ENCODE measurements around the gene SPINDOC. TPM values are rescaled to one million over a fixed set of nuclear protein-coding genes. Genes with fewer than 3 reads are reported as not detected.
A peak's percentile ranks its signal among the peaks of the same experiment; 100 is the strongest.

Gene SPINDOC
- polyA plus RNA-seq, 1 of the 3 experiments (the other 2 are of a cell fraction) = 45.0 TPM

DNA sequence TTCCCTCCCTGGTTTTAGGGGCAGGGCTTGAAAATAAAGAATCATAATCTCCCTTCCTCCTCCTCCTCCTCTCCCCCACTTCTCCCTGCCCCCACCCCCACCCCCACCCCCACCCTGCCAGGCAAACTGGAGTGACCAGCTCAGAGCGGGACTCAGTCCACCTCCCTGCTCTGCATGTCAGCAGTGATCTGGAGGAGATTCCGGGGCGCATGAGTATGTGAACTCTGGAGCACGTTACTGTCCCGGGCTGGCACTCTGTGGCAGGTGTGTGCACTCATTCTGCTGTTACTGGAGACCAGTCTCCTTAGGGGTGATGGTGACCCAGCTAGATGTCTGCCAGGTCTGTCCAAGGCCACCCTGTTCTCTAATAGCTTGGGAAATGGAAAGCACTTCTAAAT, 59.5 kb downstream of the SPINDOC start:
- Histone ChIP-seq H3K27ac (ENCODE audit: low read depth in 2 of 2, low read length in 1 of 2) (peak overlapping the region in 1 of 2 experiments; percentile 59; a peak in 1 of 4 replicates), H2AFZ (ENCODE audit: low read depth) (no peak overlapping the region), H3K27me3 (ENCODE audit: insufficient read depth) (no peaks in the 10 kb centered on the region), H3K9me3 (no peaks in the 10 kb centered on the region), H3K79me2 (ENCODE audit: insufficient read depth) (peaks cover 77% of the 10 kb centered on the region), H4K20me1 (ENCODE audit: insufficient read depth) (peaks cover 81% of the 10 kb centered on the region), H3F3A (replicated peaks; ENCODE audit: insufficient read depth) (no peaks in the 10 kb centered on the region), H3K36me3 (replicated peaks in 1 of 2; ENCODE audit: control insufficient read depth in 1 of 2, insufficient read depth in 2 of 2, low read length in 1 of 2) (no peaks in the 10 kb centered on the region), H3K4me3 (ENCODE audit: low read depth in 2 of 2, low read length in 1 of 2) (no peak overlapping the region), H3K4me2 (no peak overlapping the region), H3K9me2 (no peaks in the 10 kb centered on the region), H3K4me1 (ENCODE audit: control insufficient read depth in 1 of 2, insufficient read depth in 2 of 2, low read depth in 1 of 2, low read length in 1 of 2) (peaks cover 16 to 34% of the 10 kb centered on the region in 2 experiments; a peak in 3 of 4 replicates), H3K9ac (no peak overlapping the region)
- CTCF ChIA-PET = interaction anchor here (0.8 to 2.3 kb wide), 10 partner anchors 10 to 73 kb away, joined by 3 to 13 read pairs (median 6); no protein-coding TSS in a partner anchor
- DNase-seq = no peak
- WGBS (ENCODE audit: low lambda C conversion rate) = 80% methylated on average over 3 of the region's 5 CpGs
- TF ChIP-seq EP300 (IDR thresholded peaks at IDR 0.05; ENCODE audit: borderline replicate concordance in 1 of 2, low read depth in 1 of 2, low read length in 1 of 2) (no peak), SMC3 (IDR thresholded peaks at IDR 0.05; ENCODE audit: low read depth, low read length) (no peak), RFX5 (IDR thresholded peaks at IDR 0.05; ENCODE audit: low read length) (no peak), RXRA (IDR thresholded peaks at IDR 0.05; ENCODE audit: borderline replicate concordance, low read depth) (no peak), FOXJ3 (CRISPR knock-in tag; IDR thresholded peaks at IDR 0.05) (no peak), POLR2AphosphoS5 (IDR thresholded peaks at IDR 0.05; ENCODE audit: low read depth, low read length) (no peak), ELF1 (IDR thresholded peaks at IDR 0.05) (no peak), FOXM1 (IDR thresholded peaks at IDR 0.05; ENCODE audit: low read depth) (no peak), MXI1 (IDR thresholded peaks at IDR 0.05; ENCODE audit: low read depth, low read length) (no peak), SIN3A (IDR thresholded peaks at IDR 0.05; ENCODE audit: borderline replicate concordance, low read depth, low read length) (no peak), TAF1 (IDR thresholded peaks at IDR 0.05; ENCODE audit: borderline replicate concordance, low read depth, low read length) (no peak), RAD21 (IDR thresholded peaks at IDR 0.05; ENCODE audit: low read length) (no peak), TCF12 (IDR thresholded peaks at IDR 0.05) (no peak), NRF1 (IDR thresholded peaks at IDR 0.05; ENCODE audit: low read depth, low read length) (no peak)
- TF ChIP-seq, protein P1, sequence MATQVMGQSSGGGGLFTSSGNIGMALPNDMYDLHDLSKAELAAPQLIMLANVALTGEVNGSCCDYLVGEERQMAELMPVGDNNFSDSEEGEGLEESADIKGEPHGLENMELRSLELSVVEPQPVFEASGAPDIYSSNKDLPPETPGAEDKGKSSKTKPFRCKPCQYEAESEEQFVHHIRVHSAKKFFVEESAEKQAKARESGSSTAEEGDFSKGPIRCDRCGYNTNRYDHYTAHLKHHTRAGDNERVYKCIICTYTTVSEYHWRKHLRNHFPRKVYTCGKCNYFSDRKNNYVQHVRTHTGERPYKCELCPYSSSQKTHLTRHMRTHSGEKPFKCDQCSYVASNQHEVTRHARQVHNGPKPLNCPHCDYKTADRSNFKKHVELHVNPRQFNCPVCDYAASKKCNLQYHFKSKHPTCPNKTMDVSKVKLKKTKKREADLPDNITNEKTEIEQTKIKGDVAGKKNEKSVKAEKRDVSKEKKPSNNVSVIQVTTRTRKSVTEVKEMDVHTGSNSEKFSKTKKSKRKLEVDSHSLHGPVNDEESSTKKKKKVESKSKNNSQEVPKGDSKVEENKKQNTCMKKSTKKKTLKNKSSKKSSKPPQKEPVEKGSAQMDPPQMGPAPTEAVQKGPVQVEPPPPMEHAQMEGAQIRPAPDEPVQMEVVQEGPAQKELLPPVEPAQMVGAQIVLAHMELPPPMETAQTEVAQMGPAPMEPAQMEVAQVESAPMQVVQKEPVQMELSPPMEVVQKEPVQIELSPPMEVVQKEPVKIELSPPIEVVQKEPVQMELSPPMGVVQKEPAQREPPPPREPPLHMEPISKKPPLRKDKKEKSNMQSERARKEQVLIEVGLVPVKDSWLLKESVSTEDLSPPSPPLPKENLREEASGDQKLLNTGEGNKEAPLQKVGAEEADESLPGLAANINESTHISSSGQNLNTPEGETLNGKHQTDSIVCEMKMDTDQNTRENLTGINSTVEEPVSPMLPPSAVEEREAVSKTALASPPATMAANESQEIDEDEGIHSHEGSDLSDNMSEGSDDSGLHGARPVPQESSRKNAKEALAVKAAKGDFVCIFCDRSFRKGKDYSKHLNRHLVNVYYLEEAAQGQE (IDR thresholded peaks at IDR 0.05; ENCODE audit: low read depth, low read length) = no peak
- TF ChIP-seq, protein P2, sequence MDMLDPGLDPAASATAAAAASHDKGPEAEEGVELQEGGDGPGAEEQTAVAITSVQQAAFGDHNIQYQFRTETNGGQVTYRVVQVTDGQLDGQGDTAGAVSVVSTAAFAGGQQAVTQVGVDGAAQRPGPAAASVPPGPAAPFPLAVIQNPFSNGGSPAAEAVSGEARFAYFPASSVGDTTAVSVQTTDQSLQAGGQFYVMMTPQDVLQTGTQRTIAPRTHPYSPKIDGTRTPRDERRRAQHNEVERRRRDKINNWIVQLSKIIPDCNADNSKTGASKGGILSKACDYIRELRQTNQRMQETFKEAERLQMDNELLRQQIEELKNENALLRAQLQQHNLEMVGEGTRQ (IDR thresholded peaks at IDR 0.05; ENCODE audit: borderline replicate concordance, low read depth, low read length) = no peak
- POLR2A ChIA-PET = interaction anchor here (0.5 kb wide), 1 partner anchor 96 kb away, joined by 4 read pairs; no protein-coding TSS in a partner anchor
